K562 (cell line): Measurements from ENCODE around the gene ZNF738. TPM values are rescaled to one million over a fixed set of nuclear protein-coding genes. Genes with fewer than 3 reads are reported as not detected.
A peak's percentile ranks its signal among the peaks of the same experiment; 100 is the strongest.

ENCODE experiments used
- CBX2 ChIP-seq: fragments of 200-600 bp; sonication (generic); IDR thresholded peaks from one replicate; pipeline ENCODE4 v1.6.1; 2012; ENCODE audit warnings: mild to moderate bottlenecking, low read length, inconsistent platforms; ENCODE audit not compliant: insufficient read depth, poor library complexity, severe bottlenecking
- EP400 ChIP-seq: fragments of 450-650 bp; IDR thresholded peaks from 2 replicates; pipeline ENCODE4 v1.6.1; 2017; ENCODE audit warnings: antibody characterized with exemption, mild to moderate bottlenecking, moderate library complexity
- GATAD2A ChIP-seq: fragments of 450-650 bp; IDR thresholded peaks from 2 replicates; pipeline ENCODE4 v1.6.1; 2017
- RBM25 ChIP-seq: fragments of 200-400 bp; formaldehyde crosslinking; IDR thresholded peaks from 2 replicates; pipeline ENCODE4 v1.6.1; 2018; ENCODE audit warnings: low read length, low read depth, moderate library complexity; ENCODE audit not compliant: severe bottlenecking
- polyA plus RNA-seq, 8 experiments: library from polyadenylated mRNA; depleted of rRNA in 4 of 8; stranded (reverse) in 5 of 8; unstranded in 3 of 8; fragments of >200 nt; fragmentation: Nextera tagmentation in 2 of 8; fragmentation: Illumina TruSeq in 1 of 8; extraction: Ambion mirVana in 2 of 8; extraction: Trizol in 1 of 8; gene quantifications; 2 replicates each; pipeline versions ENCODE4 v1.2.1 to v1.2.3, GENCODE V29; 2011 to 2014; ENCODE audit warnings: inconsistent platforms in 1 of 8, missing spikeins in 1 of 8
- total RNA-seq, 7 experiments: library from RNA; depleted of rRNA in 6 of 7; stranded (reverse); fragments of >200 nt in 6 of 7; fragmentation: Illumina TruSeq in 2 of 7; extraction: Trizol in 2 of 7; gene quantifications; 2 replicates each; pipeline versions ENCODE4 v1.2.1 to v1.2.3, GENCODE V29; 2011 to 2021; ENCODE audit warnings: low replicate concordance in 1 of 7
- TF ChIP-seq, protein P1 (sequence below), 2 experiments: fragments of 450-650 bp in 1 of 2; sonication (generic) in 1 of 2; formaldehyde crosslinking in 1 of 2; IDR thresholded peaks; 2 replicates each; pipeline versions ENCODE4 v1.7.1 to v1.9.0; 2016 to 2022; ENCODE audit warnings: inconsistent platforms in 1 of 2, mild to moderate bottlenecking in 1 of 2, missing genetic modification reagents in 1 of 2
- TF ChIP-seq, protein P2 (sequence below): fragments of 450-650 bp; IDR thresholded peaks from 2 replicates; pipeline ENCODE4 v1.6.1; 2016
- TF ChIP-seq, protein P3 (sequence below), 2 experiments: fragments of 450-650 bp; formaldehyde crosslinking in 1 of 2; IDR thresholded peaks; 2 replicates each; pipeline versions ENCODE4 v1.4.0 to v1.6.1; 2014 to 2020; ENCODE audit warnings: mild to moderate bottlenecking in 2 of 2, borderline replicate concordance in 1 of 2, low read depth in 1 of 2

ZNF738 gene
- total and polyA plus RNA-seq, 9 of the 15 experiments (the other 6 are each of a cell fraction or from before 2014, with no cell fraction given), result 5.6 to 15.0 (median 8.6) TPM

DNA sequence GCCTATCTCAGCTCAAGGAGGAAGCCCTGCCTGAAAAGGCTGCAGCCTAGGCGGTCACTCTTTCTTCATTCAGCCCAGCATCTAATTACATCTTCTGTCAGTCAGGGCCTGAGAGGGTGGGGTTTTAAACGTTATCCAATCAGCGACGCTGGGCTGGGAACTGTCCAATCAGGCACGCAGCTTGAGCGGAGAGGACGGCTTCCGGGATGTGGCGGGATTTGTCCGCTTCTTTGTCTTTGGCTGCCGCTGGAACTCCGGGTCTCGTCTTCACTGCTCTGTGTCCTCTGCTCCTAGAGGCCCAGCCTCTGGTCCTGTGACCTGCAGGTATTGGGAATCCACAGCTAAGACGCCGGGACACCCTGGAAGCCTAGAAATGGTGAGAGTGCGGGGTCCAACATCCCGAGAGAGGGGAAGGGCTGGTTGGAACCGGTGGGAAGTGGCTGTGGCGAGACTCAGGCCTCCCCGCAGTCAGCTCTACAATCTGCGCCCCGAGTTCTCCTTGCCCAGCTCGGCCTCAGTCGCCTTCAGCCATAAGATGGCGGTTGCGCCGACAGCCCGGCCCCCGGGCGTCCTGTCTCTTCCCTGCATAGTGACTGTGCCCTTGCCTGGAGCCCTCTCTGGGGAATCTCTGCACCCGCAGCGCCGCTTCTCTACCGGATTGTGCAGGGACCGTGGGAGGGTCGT is at the start of gene ZNF738 (continued):
- TF ChIP-seq, protein P1, sequence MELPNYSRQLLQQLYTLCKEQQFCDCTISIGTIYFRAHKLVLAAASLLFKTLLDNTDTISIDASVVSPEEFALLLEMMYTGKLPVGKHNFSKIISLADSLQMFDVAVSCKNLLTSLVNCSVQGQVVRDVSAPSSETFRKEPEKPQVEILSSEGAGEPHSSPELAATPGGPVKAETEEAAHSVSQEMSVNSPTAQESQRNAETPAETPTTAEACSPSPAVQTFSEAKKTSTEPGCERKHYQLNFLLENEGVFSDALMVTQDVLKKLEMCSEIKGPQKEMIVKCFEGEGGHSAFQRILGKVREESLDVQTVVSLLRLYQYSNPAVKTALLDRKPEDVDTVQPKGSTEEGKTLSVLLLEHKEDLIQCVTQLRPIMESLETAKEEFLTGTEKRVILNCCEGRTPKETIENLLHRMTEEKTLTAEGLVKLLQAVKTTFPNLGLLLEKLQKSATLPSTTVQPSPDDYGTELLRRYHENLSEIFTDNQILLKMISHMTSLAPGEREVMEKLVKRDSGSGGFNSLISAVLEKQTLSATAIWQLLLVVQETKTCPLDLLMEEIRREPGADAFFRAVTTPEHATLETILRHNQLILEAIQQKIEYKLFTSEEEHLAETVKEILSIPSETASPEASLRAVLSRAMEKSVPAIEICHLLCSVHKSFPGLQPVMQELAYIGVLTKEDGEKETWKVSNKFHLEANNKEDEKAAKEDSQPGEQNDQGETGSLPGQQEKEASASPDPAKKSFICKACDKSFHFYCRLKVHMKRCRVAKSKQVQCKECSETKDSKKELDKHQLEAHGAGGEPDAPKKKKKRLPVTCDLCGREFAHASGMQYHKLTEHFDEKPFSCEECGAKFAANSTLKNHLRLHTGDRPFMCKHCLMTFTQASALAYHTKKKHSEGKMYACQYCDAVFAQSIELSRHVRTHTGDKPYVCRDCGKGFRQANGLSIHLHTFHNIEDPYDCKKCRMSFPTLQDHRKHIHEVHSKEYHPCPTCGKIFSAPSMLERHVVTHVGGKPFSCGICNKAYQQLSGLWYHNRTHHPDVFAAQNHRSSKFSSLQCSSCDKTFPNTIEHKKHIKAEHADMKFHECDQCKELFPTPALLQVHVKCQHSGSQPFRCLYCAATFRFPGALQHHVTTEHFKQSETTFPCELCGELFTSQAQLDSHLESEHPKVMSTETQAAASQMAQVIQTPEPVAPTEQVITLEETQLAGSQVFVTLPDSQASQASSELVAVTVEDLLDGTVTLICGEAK (IDR thresholded peaks at IDR 0.05), result 0 out of 2 replicates have a peak, but pooled peaks have one; percentile 20
- TF ChIP-seq, protein P1 (CRISPR knock-in tag; IDR thresholded peaks at IDR 0.05), result no peak
- TF ChIP-seq GATAD2A (no peak), RBM25 (peak; percentile 58), EP400 (peak; percentile 32; the same call in 1 of the 2 replicates), CBX2 (no peak)
- TF ChIP-seq, protein P2, sequence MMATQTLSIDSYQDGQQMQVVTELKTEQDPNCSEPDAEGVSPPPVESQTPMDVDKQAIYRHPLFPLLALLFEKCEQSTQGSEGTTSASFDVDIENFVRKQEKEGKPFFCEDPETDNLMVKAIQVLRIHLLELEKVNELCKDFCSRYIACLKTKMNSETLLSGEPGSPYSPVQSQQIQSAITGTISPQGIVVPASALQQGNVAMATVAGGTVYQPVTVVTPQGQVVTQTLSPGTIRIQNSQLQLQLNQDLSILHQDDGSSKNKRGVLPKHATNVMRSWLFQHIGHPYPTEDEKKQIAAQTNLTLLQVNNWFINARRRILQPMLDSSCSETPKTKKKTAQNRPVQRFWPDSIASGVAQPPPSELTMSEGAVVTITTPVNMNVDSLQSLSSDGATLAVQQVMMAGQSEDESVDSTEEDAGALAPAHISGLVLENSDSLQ, result peak; percentile 95
- TF ChIP-seq, protein P3, sequence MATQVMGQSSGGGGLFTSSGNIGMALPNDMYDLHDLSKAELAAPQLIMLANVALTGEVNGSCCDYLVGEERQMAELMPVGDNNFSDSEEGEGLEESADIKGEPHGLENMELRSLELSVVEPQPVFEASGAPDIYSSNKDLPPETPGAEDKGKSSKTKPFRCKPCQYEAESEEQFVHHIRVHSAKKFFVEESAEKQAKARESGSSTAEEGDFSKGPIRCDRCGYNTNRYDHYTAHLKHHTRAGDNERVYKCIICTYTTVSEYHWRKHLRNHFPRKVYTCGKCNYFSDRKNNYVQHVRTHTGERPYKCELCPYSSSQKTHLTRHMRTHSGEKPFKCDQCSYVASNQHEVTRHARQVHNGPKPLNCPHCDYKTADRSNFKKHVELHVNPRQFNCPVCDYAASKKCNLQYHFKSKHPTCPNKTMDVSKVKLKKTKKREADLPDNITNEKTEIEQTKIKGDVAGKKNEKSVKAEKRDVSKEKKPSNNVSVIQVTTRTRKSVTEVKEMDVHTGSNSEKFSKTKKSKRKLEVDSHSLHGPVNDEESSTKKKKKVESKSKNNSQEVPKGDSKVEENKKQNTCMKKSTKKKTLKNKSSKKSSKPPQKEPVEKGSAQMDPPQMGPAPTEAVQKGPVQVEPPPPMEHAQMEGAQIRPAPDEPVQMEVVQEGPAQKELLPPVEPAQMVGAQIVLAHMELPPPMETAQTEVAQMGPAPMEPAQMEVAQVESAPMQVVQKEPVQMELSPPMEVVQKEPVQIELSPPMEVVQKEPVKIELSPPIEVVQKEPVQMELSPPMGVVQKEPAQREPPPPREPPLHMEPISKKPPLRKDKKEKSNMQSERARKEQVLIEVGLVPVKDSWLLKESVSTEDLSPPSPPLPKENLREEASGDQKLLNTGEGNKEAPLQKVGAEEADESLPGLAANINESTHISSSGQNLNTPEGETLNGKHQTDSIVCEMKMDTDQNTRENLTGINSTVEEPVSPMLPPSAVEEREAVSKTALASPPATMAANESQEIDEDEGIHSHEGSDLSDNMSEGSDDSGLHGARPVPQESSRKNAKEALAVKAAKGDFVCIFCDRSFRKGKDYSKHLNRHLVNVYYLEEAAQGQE (IDR thresholded peaks at IDR 0.05; ENCODE audit: borderline replicate concordance), result peak; percentile 55
- TF ChIP-seq, protein P3 (CRISPR knock-in tag; IDR thresholded peaks at IDR 0.05; ENCODE audit: low read depth), result no peak
